HG02884 (cell line): ENCODE results near the gene RAMACL.
"Not testable (repeated sequence)": the region's sequence is repeated elsewhere in the genome, so short reads cannot be mapped to it uniquely, and the experiment has no call there.

ENCODE experiments used
- ATAC-seq: cut with Tn5 transposase; IDR thresholded peaks from one replicate; pipeline ENCODE4 v1.9.1; 2021; ENCODE audit warnings: mild to moderate bottlenecking, moderate library complexity; ENCODE audit not compliant: unreplicated experiment

Gene RAMACL

GRCh38 chr6:166586424-166587156 is at the start of gene RAMACL:
Gene RAMACL (minus strand): TSS chr6:166586678. CDS start chr6:166586477, 201 bp downstream.
- ATAC-seq, result peak; percentile 75

- ATAC-seq, result no peak
Observed at GRCh38 chr6:166635013-166635970, 48.8 kb upstream of the RAMACL start.

GRCh38 chr6:166634581-166634980 is 48.1 kb upstream of the RAMACL start:
- ATAC-seq, result not testable (repeated sequence)

- ATAC-seq, result no peak
Observed at GRCh38 chr6:166633732-166634535, 47.5 kb upstream of the RAMACL start.

GRCh38 chr6:166632731-166633130 is 46.3 kb upstream of the RAMACL start:
- ATAC-seq, result no peak

GRCh38 chr6:166630462-166630861 is 44.0 kb upstream of the RAMACL start:
- ATAC-seq, result no peak

- ATAC-seq, result no peak
Observed at GRCh38 chr6:166629628-166630027, 43.1 kb upstream of the RAMACL start.

GRCh38 chr6:166627875-166628801 is 41.7 kb upstream of the RAMACL start:
- ATAC-seq, result peak; percentile 27

GRCh38 chr6:166627033-166627874 is 40.8 kb upstream of the RAMACL start, which contains the start of gene RPS6KA2:
Gene RPS6KA2 (minus strand): TSS chr6:166627251. CDS start chr6:166627019, 232 bp downstream.
- ATAC-seq, result peak; percentile 80

GRCh38 chr6:166626177-166627032 is 39.9 kb upstream of the RAMACL start:
- ATAC-seq, result peak; percentile 4

- no peak for ATAC-seq
Observed at GRCh38 chr6:166625356-166625755, 38.9 kb upstream of the RAMACL start.

GRCh38 chr6:166624275-166624674 is 37.8 kb upstream of the RAMACL start:
- ATAC-seq, result no peak

- no peak for ATAC-seq
Observed at GRCh38 chr6:166623318-166623717, 36.8 kb upstream of the RAMACL start.

- no peak for ATAC-seq
Observed at GRCh38 chr6:166621114-166621540, 34.6 kb upstream of the RAMACL start.

- ATAC-seq, result no peak
Observed at GRCh38 chr6:166620478-166621113, 34.1 kb upstream of the RAMACL start.

GRCh38 chr6:166619912-166620311 is 33.4 kb upstream of the RAMACL start:
- ATAC-seq, result no peak
